PFSK-1 (cell line): Measurements from ENCODE around the gene RUBCN.

Source experiments
- FOXP2 ChIP-seq: optimal IDR thresholded peaks from 2 replicates; pipeline ENCODE3; 2011; ENCODE audit warnings: borderline replicate concordance, control low read depth, inconsistent platforms; ENCODE audit not compliant: insufficient read depth; ENCODE audit errors: extremely low read length, extremely low read depth
- POLR2AphosphoS5 ChIP-seq: IDR thresholded peaks from 2 replicates; pipeline ENCODE4 v1.6.1; 2012; ENCODE audit warnings: low read depth, mild to moderate bottlenecking, control low read depth, low read length, moderate library complexity
- SIN3A ChIP-seq: IDR thresholded peaks from 2 replicates; pipeline ENCODE4 v1.6.1; 2012; ENCODE audit warnings: mild to moderate bottlenecking, low read length, moderate library complexity, borderline replicate concordance; ENCODE audit not compliant: insufficient read depth
- TAF1 ChIP-seq: IDR thresholded peaks from 2 replicates; pipeline ENCODE4 v1.6.1; 2012; ENCODE audit warnings: low read length, control low read depth, borderline replicate concordance; ENCODE audit not compliant: insufficient read depth
- TF ChIP-seq, protein P1 (sequence below), 2 experiments: IDR thresholded peaks; 2 replicates each; pipeline versions ENCODE4 v1.6.1 to v1.8.0; 2011 to 2012; ENCODE audit warnings: low read depth in 2 of 2, low read length in 2 of 2, control low read depth in 1 of 2, inconsistent platforms in 1 of 2, mild to moderate bottlenecking in 1 of 2, moderate library complexity in 1 of 2; ENCODE audit not compliant: insufficient read depth in 1 of 2

RUBCN gene

DNA sequence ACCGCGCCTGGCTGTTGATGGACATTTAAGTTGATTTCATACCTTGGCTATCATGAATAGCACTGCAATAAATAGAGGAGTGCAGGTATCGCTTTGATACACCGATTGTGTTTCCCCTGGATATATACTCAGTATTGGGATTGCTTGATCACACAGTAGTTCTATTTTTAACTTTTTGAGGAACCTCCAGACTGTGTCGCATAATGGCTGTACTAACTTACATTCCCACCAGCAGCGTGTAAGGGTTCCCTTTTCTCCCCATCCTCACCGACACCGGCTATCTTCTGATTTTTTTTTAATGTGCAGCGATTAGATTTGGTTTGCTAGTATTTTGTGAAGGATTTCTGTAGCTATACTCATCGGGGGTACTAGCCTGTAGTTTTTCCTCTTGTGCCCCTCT is 16.0 kb downstream of the RUBCN start:
- no peak for TF ChIP-seq TAF1
- TF ChIP-seq POLR2AphosphoS5: no peak
- TF ChIP-seq, protein P1, sequence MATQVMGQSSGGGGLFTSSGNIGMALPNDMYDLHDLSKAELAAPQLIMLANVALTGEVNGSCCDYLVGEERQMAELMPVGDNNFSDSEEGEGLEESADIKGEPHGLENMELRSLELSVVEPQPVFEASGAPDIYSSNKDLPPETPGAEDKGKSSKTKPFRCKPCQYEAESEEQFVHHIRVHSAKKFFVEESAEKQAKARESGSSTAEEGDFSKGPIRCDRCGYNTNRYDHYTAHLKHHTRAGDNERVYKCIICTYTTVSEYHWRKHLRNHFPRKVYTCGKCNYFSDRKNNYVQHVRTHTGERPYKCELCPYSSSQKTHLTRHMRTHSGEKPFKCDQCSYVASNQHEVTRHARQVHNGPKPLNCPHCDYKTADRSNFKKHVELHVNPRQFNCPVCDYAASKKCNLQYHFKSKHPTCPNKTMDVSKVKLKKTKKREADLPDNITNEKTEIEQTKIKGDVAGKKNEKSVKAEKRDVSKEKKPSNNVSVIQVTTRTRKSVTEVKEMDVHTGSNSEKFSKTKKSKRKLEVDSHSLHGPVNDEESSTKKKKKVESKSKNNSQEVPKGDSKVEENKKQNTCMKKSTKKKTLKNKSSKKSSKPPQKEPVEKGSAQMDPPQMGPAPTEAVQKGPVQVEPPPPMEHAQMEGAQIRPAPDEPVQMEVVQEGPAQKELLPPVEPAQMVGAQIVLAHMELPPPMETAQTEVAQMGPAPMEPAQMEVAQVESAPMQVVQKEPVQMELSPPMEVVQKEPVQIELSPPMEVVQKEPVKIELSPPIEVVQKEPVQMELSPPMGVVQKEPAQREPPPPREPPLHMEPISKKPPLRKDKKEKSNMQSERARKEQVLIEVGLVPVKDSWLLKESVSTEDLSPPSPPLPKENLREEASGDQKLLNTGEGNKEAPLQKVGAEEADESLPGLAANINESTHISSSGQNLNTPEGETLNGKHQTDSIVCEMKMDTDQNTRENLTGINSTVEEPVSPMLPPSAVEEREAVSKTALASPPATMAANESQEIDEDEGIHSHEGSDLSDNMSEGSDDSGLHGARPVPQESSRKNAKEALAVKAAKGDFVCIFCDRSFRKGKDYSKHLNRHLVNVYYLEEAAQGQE (IDR thresholded peaks at IDR 0.05; ENCODE audit: insufficient read depth in 1 of 2, low read depth in 2 of 2, low read length in 2 of 2): no peak

DNA sequence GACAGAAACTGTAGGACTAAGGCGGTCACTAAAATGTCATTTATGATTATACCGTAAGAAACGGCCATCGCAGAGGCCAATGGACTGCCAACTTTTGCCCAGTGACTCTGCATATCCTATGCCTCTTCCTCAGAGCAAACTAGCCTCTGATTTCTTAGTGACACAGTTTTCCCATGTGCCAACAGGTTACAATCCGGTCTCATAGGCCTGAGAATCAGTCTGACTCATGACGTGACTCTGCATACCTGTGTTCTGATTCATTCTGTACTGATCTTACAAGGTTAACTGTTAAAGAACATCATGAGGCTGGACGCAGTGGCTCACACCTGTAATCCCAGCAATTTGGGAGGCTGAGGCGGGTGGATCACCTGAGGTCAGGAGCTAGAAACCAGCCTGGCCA is 17.8 kb downstream of the RUBCN start:
- TF ChIP-seq SIN3A: no peak

DNA sequence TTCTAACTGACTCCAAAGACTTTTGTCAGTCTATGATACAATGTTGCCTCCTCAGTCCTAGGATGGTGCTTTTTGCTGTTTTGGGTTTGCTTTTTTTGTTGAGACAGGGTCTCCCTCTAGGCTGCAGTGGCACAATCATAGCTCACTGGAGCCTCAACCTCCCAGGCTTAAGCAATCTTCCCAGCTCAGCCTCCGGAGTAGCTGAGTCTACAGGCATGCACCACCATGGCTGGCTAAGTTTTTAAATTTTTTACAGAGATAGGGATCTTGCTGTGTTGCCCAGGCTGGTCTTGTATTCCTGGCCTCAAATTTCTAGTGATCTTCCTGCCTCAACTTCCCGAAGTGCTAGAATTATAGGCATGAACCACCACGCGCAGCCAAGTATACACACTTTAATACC is 22.5 kb downstream of the RUBCN start:
- no peak for TF ChIP-seq POLR2AphosphoS5

DNA sequence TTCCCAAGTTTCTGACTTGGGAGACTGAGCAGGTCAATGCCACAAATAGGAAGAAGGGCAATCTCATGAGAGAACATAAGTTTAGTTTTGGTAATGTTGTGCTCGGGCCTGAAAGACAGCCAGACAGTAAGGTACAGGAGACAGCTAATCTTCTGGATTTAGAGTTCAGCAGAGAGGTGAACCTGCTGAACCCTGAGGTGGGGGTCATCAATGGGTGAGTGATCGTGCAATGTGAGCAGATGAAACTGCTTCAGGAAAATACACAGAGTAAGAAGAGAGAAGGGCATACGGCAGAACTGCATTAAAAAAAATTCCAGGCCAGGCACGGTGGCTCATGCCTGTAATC is 23.3 kb downstream of the RUBCN start:
- TF ChIP-seq, protein P1 (IDR thresholded peaks at IDR 0.05; ENCODE audit: insufficient read depth in 1 of 2, low read depth in 2 of 2, low read length in 2 of 2): no peak
- TF ChIP-seq SIN3A (no peak), FOXP2 (no peak), TAF1 (no peak), POLR2AphosphoS5 (no peak)

DNA sequence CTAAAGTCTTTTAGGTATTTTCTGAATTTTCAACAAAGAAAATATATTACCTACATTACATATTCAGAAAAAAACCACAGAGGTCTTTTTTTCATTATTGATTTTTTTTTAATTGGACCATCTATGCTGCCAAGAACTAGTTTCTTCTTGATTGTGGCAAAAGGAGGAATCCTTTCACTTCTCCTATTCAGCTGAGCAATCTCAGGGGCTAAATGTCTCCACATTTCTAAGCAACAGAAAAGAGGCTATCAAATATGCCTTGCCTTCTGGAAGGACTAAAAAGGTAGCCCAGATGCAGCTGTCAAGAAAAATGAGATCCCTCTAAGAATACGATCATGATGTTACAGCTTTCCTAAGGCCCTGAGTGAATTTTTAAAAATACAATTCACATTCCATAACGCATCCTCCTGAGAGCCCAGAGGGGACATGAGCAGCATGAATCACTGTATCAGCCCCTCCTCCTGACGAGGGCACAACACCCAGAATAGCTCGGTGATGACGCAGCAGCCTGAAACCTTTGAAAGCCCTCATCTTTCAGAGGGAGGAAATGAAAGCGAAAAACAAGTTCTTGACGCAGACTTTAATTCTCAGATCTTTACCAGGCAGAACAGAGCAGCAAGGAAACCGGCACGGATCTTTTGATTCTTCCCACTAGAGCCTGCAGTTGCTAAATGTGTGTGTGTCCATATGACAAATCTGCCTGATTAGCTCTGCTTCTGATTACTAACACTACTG is 24.6 kb downstream of the RUBCN start:
- TF ChIP-seq SIN3A: 0 out of 2 replicates have a peak, but pooled peaks have one; percentile 17
- TF ChIP-seq, protein P1 (IDR thresholded peaks at IDR 0.05; ENCODE audit: insufficient read depth in 1 of 2, low read depth in 2 of 2, low read length in 2 of 2): no peak

DNA sequence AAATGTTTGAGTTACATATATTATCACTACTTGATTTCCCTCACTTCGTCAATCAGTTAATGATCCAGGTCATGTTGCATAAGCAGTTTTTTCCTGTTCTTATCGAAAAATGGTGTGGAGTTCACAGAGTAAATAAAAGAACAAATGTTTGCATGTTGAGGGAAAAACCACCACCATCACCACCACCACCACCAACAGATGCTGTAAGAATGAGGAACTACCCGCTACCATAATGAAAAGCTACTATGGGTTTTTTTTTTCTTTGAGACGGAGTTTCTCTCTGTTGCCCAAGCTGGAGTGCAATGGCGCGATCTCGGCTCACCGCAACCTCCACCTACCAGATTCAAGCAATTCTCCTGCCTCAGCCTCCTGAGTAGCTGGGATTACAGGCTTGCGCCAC is 27.6 kb downstream of the RUBCN start:
- TF ChIP-seq TAF1 (no peak), POLR2AphosphoS5 (no peak), FOXP2 (no peak), SIN3A (no peak)
- TF ChIP-seq, protein P1 (IDR thresholded peaks at IDR 0.05; ENCODE audit: insufficient read depth in 1 of 2, low read depth in 2 of 2, low read length in 2 of 2): no peak
